A549 (cell line): ENCODE measurements around the gene COL8A2. TPM values are rescaled to one million over a fixed set of nuclear protein-coding genes. Genes with fewer than 3 reads are reported as not detected.

Experiments used
- ATAC-seq, 2 experiments: fragments of 200-7000 bp in 1 of 2; fragments of >200 bp in 1 of 2; cut with Nextera tagmentation in 1 of 2; cut with Tn5 transposase in 1 of 2; 3 replicates each; pipeline versions ENCODE4 v1.8.0 to v1.9.1; 2018 to 2020; ENCODE audit warnings: mild to moderate bottlenecking in 1 of 2, moderate library complexity in 1 of 2
- CTCF ChIA-PET: fragments of 300-600 bp; sonication (Branson Sonifier 250); formaldehyde crosslinking; extraction: SDS; loops from one replicate; lab custom pipeline; 2021; ENCODE audit warnings: antibody characterized with exemption, inconsistent platforms; lab: Yijun Ruan, JAX
- POLR2A ChIA-PET: fragments of 350-600 bp; formaldehyde crosslinking; extraction: SDS; loops from one replicate; lab custom pipeline; 2021; ENCODE audit warnings: antibody characterized with exemption, inconsistent platforms; lab: Yijun Ruan, JAX
- DNase-seq, 2 experiments: peaks; one replicate each; pipeline versions ENCODE4 v3.0.0 to v3.0.0-alpha.2; 2011 to 2016; ENCODE audit warnings: low read depth in 1 of 2, low spot score in 1 of 2
- FAIRE-seq: peaks from 2 replicates; lab custom pipeline; 2011; peaks lifted over from hg19 to GRCh38; lab: Jason Lieb, UNC
- H3K27ac ChIP-seq, 2 experiments: fragments of >200 bp; sonication (Bioruptor Twin); formaldehyde crosslinking; 3 replicates each; pipeline ENCODE4 v1.5.1; 2016 to 2017
- H3K4me1 ChIP-seq: fragments of >200 bp; sonication (Bioruptor Twin); formaldehyde crosslinking; 3 replicates; pipeline ENCODE4 v1.6.1; 2016
- H3K4me2 ChIP-seq: fragments of >200 bp; sonication (Bioruptor Twin); formaldehyde crosslinking; 3 replicates; pipeline ENCODE4 v1.6.1; 2016
- H3K4me3 ChIP-seq: fragments of >200 bp; sonication (Bioruptor Twin); formaldehyde crosslinking; 3 replicates; pipeline ENCODE4 v1.5.1; 2016
- H3K9me3 ChIP-seq: fragments of >200 bp; sonication (Bioruptor Twin); formaldehyde crosslinking; 3 replicates; pipeline ENCODE4 v1.6.1; 2016
- BHLHE40 ChIP-seq: IDR thresholded peaks from 2 replicates; pipeline ENCODE4 v1.6.1; 2012; ENCODE audit warnings: low read depth, low read length, inconsistent platforms
- CBX2 ChIP-seq: fragments of 200-600 bp; sonication (generic); IDR thresholded peaks from 2 replicates; pipeline ENCODE4 v1.6.1; 2016; ENCODE audit warnings: low read depth, mild to moderate bottlenecking, borderline replicate concordance
- CBX8 ChIP-seq: fragments of 200-600 bp; sonication (generic); IDR thresholded peaks from 2 replicates; pipeline ENCODE4 v1.6.1; 2016
- EHF ChIP-seq: fragments of 250-450 bp; sonication (Bioruptor Pico); IDR thresholded peaks from 2 replicates; pipeline ENCODE4 v1.5.0; 2020; ENCODE audit warnings: mild to moderate bottlenecking
- FOSB ChIP-seq: fragments of 250-450 bp; sonication (Bioruptor Pico); IDR thresholded peaks from 2 replicates; pipeline ENCODE4 v1.5.0; 2020; ENCODE audit warnings: mild to moderate bottlenecking, moderate library complexity
- FOXS1 ChIP-seq: fragments of 250-450 bp; sonication (Bioruptor Pico); IDR thresholded peaks from 2 replicates; pipeline ENCODE4 v1.5.0; 2020; ENCODE audit warnings: mild to moderate bottlenecking, moderate library complexity
- HOXA7 ChIP-seq: fragments of 250-450 bp; sonication (Bioruptor Pico); IDR thresholded peaks from 2 replicates; pipeline ENCODE4 v1.5.0; 2020; ENCODE audit warnings: mild to moderate bottlenecking, moderate library complexity
- HOXB13 ChIP-seq: fragments of 250-450 bp; sonication (Bioruptor Pico); IDR thresholded peaks from 2 replicates; pipeline ENCODE4 v1.5.0; 2020; ENCODE audit warnings: low read depth, mild to moderate bottlenecking, moderate library complexity
- KDM1A ChIP-seq: fragments of 200-600 bp; sonication (generic); IDR thresholded peaks from 2 replicates; pipeline ENCODE4 v1.6.1; 2016; ENCODE audit warnings: low read depth, mild to moderate bottlenecking
- MYC ChIP-seq: IDR thresholded peaks from 2 replicates; pipeline ENCODE4 v1.6.1; 2012; ENCODE audit warnings: mild to moderate bottlenecking, inconsistent platforms, low read length, improper control_type of control experiment, borderline replicate concordance
- NFE2L2 ChIP-seq: fragments of 150-350 bp; conservative IDR thresholded peaks from 2 replicates; pipeline ENCODE4 v1.6.1; 2014; ENCODE audit warnings: low read length
- NPAS2 ChIP-seq: fragments of 250-450 bp; sonication (Bioruptor Pico); IDR thresholded peaks from 2 replicates; pipeline ENCODE4 v1.8.0; 2022; ENCODE audit warnings: mild to moderate bottlenecking, moderate library complexity, borderline replicate concordance
- POLR2A ChIP-seq: IDR thresholded peaks from 2 replicates; pipeline ENCODE4 v1.6.1; 2012; ENCODE audit warnings: mild to moderate bottlenecking, low read length
- RAD21 ChIP-seq, 2 experiments: fragments of >200 bp in 1 of 2; sonication (Bioruptor Twin) in 1 of 2; formaldehyde crosslinking in 1 of 2; IDR thresholded peaks in 1 of 2; conservative IDR thresholded peaks in 1 of 2; 2 replicates in 1 of 2; 3 replicates in 1 of 2; pipeline ENCODE4 v1.6.1; 2012 to 2018; ENCODE audit warnings: inconsistent platforms in 1 of 2
- SREBF2 ChIP-seq: fragments of 450-650 bp; IDR thresholded peaks from 2 replicates; pipeline ENCODE4 v1.6.1; 2014; ENCODE audit warnings: mild to moderate bottlenecking, moderate library complexity
- TP53 ChIP-seq: fragments of 250-450 bp; sonication (Bioruptor Pico); IDR thresholded peaks from 2 replicates; pipeline ENCODE4 v1.5.0; 2021; ENCODE audit warnings: mild to moderate bottlenecking, moderate library complexity
- ZC3H11A ChIP-seq: fragments of 450-650 bp; IDR thresholded peaks from 2 replicates; pipeline ENCODE4 v1.6.1; 2014; ENCODE audit warnings: antibody characterized with exemption, mild to moderate bottlenecking
- ZFP36 ChIP-seq: fragments of 450-650 bp; IDR thresholded peaks from 2 replicates; pipeline ENCODE4 v1.6.1; 2014; ENCODE audit warnings: borderline replicate concordance; ENCODE audit not compliant: partially characterized antibody
- WGBS: methylation state at CpG from one replicate; pipeline ENCODE4 v1.1.6; 2017; ENCODE audit errors: missing lambda C conversion rate; 5-methylcytosine and 5-hydroxymethylcytosine counted together
- polyA plus RNA-seq, 4 experiments: library from polyadenylated mRNA; depleted of rRNA in 3 of 4; stranded (reverse); fragments of >200 nt; fragmentation: RNase III in 1 of 4; extraction: RNeasy Plus Mini Kit Qiagen cat#74134 plus additional on column Dnase treatment in 1 of 4; gene quantifications; 2 replicates in 3 of 4; 3 replicates in 1 of 4; pipeline ENCODE4 v1.2.3, GENCODE V29; 2011 to 2017
- TF ChIP-seq, protein P1 (sequence below): IDR thresholded peaks from 2 replicates; pipeline ENCODE4 v1.6.1; 2012
- TF ChIP-seq, protein P2 (sequence below): fragments of 250-450 bp; sonication (Bioruptor Pico); IDR thresholded peaks from 2 replicates; pipeline ENCODE4 v1.5.0; 2020; ENCODE audit warnings: low read depth, mild to moderate bottlenecking, moderate library complexity
- TF ChIP-seq, protein P3 (sequence below): fragments of 450-650 bp; IDR thresholded peaks from 2 replicates; pipeline ENCODE4 v1.6.1; 2014; ENCODE audit warnings: antibody characterized with exemption
- TF ChIP-seq, protein P4 (sequence below): fragments of >200 bp; sonication (Bioruptor Twin); formaldehyde crosslinking; IDR thresholded peaks from 2 replicates; pipeline ENCODE4 v1.6.1; 2016
- TF ChIP-seq, protein P5 (sequence below): IDR thresholded peaks from 2 replicates; pipeline ENCODE4 v1.6.1; 2012

COL8A2 gene
- polyA plus RNA-seq, 2 of the 4 experiments (the other 2 are of a cell fraction), result 0.05 to 0.12 TPM

DNA sequence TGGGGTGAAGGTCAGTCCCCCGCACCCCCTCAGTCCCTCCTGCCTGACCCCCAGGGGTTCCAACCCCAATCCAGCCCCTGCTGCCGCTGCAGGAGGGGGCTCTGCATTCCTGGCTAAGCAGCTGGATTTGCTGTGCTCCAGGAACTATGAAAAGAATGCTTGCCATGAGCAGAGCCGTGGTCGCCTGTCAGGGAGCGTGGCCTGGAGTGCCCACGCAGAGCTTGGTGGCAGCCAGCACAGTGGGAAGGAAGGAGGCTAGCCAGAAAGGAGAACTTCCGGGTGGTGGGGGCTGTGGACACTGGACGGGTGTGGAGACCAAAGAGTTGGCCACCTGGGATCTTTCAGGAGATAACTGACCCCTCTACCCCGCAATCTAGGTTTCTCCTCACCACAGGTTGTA is 5.6 kb downstream of the COL8A2 start:
- ATAC-seq (no peak), FAIRE-seq (no peak)
- 68% methylated on average over 6 of the region's 9 CpGs for WGBS
- POLR2A ChIA-PET, result no interaction called here
- H3K4me2 ChIP-seq, result no peak overlapping the region
- no peaks in the 10 kb centered on the region for H3K9me3 ChIP-seq
- TF ChIP-seq, protein P1, sequence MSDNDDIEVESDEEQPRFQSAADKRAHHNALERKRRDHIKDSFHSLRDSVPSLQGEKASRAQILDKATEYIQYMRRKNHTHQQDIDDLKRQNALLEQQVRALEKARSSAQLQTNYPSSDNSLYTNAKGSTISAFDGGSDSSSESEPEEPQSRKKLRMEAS, result no peak
- TF ChIP-seq TP53, result no peak
- TF ChIP-seq, all 56 proteins: peak for 0
- H3K4me3 ChIP-seq, result no peak overlapping the region
- no peak for DNase-seq
- no peaks in the 10 kb centered on the region for H3K4me1 ChIP-seq
- CTCF ChIA-PET, result interaction anchor here (0.7 to 8.0 kb wide), 6 partner anchors 12 to 69 kb away, joined by 3 to 49 read pairs (median 4); partner anchors contain the start of gene TRAPPC3
- no peak overlapping the region for H3K27ac ChIP-seq

DNA sequence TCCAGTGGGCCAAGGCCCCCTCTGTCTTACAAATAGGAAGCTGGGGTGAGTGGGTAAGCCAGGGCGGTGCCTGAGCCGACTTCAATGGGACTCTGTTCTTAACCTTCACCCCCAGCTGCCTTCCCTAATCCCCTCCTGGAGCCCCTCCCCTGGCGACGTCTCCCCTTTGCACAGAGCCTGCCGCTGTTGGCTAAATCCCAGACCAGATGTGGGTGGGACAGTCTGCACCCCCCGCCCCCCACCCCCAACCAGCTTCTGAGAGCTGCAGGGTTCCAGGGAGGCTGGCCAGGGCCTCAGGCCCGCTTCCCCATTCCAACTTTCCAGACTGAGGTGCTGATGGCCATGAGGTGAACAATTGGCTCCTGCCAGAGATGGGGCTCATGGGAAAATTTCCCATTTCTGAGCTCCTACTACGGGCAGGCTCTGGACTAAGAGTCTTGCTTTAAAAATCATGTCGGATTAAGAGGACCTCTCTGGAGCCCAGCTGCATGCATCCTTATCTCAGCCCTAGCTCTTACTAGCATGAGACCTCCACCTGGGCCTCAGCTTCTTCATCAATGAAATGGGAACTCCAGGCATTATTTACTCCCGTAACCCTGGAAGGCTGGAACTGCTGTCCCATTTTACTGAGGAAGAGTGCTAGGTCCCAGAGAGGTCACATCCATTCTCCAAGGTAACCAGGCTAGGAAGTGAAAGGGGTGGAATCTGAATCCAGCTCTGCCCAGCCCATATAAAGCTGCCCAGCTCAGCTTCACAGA is 6.4 kb downstream of the COL8A2 start:
- 82% methylated on average over 5 of the region's 10 CpGs for WGBS
- ChIA-PET CTCF (interaction anchor here (0.6 to 8.0 kb wide), 8 partner anchors 8 to 70 kb away, joined by 3 to 49 read pairs (median 3); no protein-coding TSS in a partner anchor), POLR2A (no interaction called here)
- Histone ChIP-seq H3K27ac (no peak overlapping the region), H3K4me3 (no peak overlapping the region), H3K4me2 (no peak overlapping the region)
- ATAC-seq (no peak), DNase-seq (no peak)
- TF ChIP-seq EHF (CRISPR knock-in tag) (no peak), SREBF2 (no peak)
- TF ChIP-seq, all 56 proteins: peak for 0
- H3K4me1 ChIP-seq, result no peaks in the 10 kb centered on the region
- H3K9me3 ChIP-seq, result no peaks in the 10 kb centered on the region
- no peak for FAIRE-seq

DNA sequence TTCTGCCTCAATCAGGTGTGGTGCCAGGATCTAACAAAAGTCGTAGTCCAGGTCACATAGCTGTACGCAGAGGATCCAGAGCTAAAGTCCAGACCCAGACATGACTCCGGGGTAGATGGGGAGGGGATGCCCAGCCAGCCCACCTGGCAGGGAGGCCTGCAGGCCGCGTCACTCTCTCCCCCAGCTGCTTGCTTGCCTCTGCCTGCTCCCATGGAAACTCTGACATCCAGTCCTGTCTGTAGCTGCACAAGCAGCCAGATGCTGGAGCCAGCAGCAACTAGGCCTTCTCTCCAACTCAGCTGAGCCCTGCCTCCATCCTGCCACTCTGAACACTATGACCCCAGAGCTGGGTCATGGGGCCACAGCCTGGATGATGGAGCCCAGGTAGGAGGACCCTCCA is 8.1 kb downstream of the COL8A2 start:
- ATAC-seq (0 out of 6 replicates have a peak, but pooled peaks of 1 of the 2 experiments have one; percentile 18), DNase-seq (no peak), FAIRE-seq (no peak)
- H3K27ac ChIP-seq, result no peak overlapping the region
- TF ChIP-seq CBX2 (no peak), RAD21 (conservative IDR thresholded peaks at IDR 0.05 in 1 of 2, IDR thresholded peaks at IDR 0.05 in 1 of 2) (no peak), CBX8 (no peak), ZFP36 (no peak), NPAS2 (CRISPR knock-in tag) (no peak), FOSB (CRISPR knock-in tag) (no peak), KDM1A (no peak), HOXB13 (CRISPR knock-in tag) (no peak), BHLHE40 (no peak), NFE2L2 (no peak), MYC (no peak), HOXA7 (CRISPR knock-in tag) (no peak), FOXS1 (CRISPR knock-in tag) (no peak), ZC3H11A (no peak), POLR2A (no peak)
- TF ChIP-seq, protein P2, sequence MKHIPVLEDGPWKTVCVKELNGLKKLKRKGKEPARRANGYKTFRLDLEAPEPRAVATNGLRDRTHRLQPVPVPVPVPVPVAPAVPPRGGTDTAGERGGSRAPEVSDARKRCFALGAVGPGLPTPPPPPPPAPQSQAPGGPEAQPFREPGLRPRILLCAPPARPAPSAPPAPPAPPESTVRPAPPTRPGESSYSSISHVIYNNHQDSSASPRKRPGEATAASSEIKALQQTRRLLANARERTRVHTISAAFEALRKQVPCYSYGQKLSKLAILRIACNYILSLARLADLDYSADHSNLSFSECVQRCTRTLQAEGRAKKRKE (CRISPR knock-in tag), result no peak
- TF ChIP-seq, protein P3, sequence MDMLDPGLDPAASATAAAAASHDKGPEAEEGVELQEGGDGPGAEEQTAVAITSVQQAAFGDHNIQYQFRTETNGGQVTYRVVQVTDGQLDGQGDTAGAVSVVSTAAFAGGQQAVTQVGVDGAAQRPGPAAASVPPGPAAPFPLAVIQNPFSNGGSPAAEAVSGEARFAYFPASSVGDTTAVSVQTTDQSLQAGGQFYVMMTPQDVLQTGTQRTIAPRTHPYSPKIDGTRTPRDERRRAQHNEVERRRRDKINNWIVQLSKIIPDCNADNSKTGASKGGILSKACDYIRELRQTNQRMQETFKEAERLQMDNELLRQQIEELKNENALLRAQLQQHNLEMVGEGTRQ, result no peak
- TF ChIP-seq, protein P4, sequence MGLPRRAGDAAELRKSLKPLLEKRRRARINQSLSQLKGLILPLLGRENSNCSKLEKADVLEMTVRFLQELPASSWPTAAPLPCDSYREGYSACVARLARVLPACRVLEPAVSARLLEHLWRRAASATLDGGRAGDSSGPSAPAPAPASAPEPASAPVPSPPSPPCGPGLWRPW, result no peak
- TF ChIP-seq, protein P5, sequence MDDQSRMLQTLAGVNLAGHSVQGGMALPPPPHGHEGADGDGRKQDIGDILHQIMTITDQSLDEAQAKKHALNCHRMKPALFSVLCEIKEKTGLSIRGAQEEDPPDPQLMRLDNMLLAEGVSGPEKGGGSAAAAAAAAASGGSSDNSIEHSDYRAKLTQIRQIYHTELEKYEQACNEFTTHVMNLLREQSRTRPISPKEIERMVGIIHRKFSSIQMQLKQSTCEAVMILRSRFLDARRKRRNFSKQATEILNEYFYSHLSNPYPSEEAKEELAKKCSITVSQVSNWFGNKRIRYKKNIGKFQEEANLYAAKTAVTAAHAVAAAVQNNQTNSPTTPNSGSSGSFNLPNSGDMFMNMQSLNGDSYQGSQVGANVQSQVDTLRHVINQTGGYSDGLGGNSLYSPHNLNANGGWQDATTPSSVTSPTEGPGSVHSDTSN, result no peak
- H3K4me1 ChIP-seq, result no peaks in the 10 kb centered on the region
- no peak overlapping the region for H3K4me3 ChIP-seq
- ChIA-PET POLR2A (interaction anchor here (0.5 kb wide), 1 partner anchor 17 kb away, joined by 4 read pairs; no protein-coding TSS in a partner anchor), CTCF (interaction anchor here (0.9 to 8.0 kb wide), 7 partner anchors 10 to 71 kb away, joined by 3 to 49 read pairs (median 4); no protein-coding TSS in a partner anchor)
- no CpG with 5 or more reads among the region's 5 CpGs for WGBS
- H3K9me3 ChIP-seq, result no peaks in the 10 kb centered on the region
- no peak overlapping the region for H3K4me2 ChIP-seq
